Measurements from ENCODE around the gene WDR1. TPM values are rescaled to one million over a fixed set of nuclear protein-coding genes. Genes with fewer than 3 reads are reported as not detected.

The WDR1 gene
- total RNA-seq, 1 experiment from 2014 or later: 383 TPM

DNA sequence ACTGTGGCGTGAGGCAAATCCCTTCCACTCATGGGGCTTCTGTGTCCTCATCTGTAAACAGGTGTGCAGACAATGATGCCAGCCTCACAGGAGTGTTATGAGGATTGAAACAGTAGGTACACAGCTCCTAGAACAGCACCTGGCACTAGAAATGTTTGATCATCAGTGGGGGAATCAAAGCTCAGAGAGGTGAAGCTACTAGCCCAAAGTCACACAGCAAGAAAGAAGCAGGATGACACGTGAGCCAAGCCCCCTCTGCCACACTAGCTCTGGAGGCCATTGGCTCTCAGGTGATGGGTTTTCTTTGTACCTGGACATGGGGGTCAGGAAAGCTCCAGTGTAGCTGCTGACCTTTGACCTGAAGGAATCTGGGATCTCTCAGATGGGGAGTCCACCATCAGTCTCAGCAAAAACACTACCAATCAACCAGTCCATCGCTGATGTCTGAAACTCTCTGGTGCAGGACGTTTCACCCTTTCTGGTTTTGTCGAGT lies 81.9 kb downstream of the WDR1 start:
- in situ Hi-C loops (cut with HindIII; ENCODE audit: low sequenced_read_pairs): no loop called here
- DNase-seq (ENCODE audit: low spot score): no peak

DNA sequence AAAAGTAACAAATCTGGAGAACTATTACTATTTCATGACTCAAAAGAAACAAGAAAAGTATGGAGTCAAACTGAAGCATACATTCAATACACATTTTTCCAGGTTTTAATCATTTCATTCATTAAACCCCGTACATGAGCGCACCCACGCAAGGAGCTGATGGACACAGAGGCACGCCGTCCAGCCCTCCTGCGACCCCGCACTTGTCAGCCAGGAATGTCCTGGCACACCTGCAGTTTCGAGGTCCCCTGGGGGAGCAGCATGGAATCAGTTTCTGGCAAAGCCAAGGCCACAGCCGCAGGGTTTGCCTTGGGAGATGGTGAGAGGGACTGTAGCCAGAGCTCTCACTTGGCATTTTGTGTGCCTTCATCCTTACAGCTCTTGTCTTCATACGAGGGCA lies 82.5 kb downstream of the WDR1 start:
- in situ Hi-C loops (cut with HindIII; ENCODE audit: low sequenced_read_pairs): no loop called here
- no peak for DNase-seq (ENCODE audit: low spot score)

- in situ Hi-C loops (cut with HindIII; ENCODE audit: low sequenced_read_pairs): no loop called here
- DNase-seq (ENCODE audit: low spot score): no peak
Measured at GRCh38 chr4:10033191-10033881, 83.3 kb downstream of the WDR1 start.

- DNase-seq (ENCODE audit: low spot score): no peak
- in situ Hi-C loops (cut with HindIII; ENCODE audit: low sequenced_read_pairs): no loop called here
Measured at GRCh38 chr4:10032625-10033024, 84.0 kb downstream of the WDR1 start.

GRCh38 chr4:10031668-10032590 lies 84.7 kb downstream of the WDR1 start:
- in situ Hi-C loops (cut with HindIII; ENCODE audit: low sequenced_read_pairs): no loop called here

GRCh38 chr4:10030972-10031667 lies 85.5 kb downstream of the WDR1 start:
- DNase-seq (ENCODE audit: low spot score): no peak
- in situ Hi-C loops (cut with HindIII; ENCODE audit: low sequenced_read_pairs): no loop called here

More at GRCh38 chr4:10031668-10032590, 84.7 kb downstream of the WDR1 start:
- DNase-seq (ENCODE audit: low spot score): no peak

- in situ Hi-C loops (cut with HindIII; ENCODE audit: low sequenced_read_pairs): loop anchor here (10.0 kb wide), 1 partner anchor 95 kb away; no protein-coding TSS in a partner anchor
- DNase-seq (ENCODE audit: low spot score): no peak
Measured at GRCh38 chr4:10029403-10029802, 87.2 kb downstream of the WDR1 start.

DNA sequence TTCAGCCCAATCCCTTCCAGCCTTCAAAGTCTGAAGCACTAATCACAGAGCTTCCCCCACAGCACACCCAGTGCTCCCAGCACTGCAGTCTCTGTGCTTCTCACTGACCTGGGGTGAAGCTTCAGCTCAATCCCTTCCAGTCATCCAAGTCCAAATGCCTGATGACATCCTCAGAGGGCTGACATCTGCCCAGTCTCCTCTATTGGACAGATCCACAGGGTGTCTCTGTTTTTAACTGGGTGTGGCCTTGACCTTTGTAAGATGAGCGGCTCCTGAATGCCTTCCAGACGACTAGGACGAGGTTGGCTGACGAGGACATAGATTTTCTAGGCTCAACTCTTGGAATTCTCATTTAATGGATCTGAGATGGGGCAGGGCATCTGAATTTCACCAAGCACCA lies 87.7 kb downstream of the WDR1 start:
- DNase-seq (ENCODE audit: low spot score): no peak
- in situ Hi-C loops (cut with HindIII; ENCODE audit: low sequenced_read_pairs): loop anchor here (10.0 kb wide), 1 partner anchor 96 kb away; no protein-coding TSS in a partner anchor

DNA sequence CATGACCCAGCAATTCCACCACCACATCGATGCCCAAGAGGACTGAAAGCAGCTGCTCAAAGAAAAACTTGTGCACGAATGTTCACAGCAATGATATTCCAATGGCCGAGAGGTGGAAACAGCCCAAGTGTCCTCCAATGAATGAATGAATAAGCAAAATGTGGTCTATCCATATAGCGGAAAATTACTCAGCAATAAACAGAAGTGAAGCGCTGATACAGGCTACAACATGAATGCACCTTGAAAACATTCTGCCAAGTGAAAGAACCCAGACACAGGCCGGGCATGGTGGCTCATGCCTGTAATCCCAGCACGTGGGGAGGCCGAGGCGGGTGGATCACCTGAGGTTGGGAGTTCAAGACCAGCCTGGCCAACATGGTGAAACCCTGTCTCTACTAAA lies 90.1 kb downstream of the WDR1 start:
- no peak for DNase-seq (ENCODE audit: low spot score)
- in situ Hi-C loops (cut with HindIII; ENCODE audit: low sequenced_read_pairs): loop anchor here (10.0 kb wide), 1 partner anchor 98 kb away; no protein-coding TSS in a partner anchor

DNA sequence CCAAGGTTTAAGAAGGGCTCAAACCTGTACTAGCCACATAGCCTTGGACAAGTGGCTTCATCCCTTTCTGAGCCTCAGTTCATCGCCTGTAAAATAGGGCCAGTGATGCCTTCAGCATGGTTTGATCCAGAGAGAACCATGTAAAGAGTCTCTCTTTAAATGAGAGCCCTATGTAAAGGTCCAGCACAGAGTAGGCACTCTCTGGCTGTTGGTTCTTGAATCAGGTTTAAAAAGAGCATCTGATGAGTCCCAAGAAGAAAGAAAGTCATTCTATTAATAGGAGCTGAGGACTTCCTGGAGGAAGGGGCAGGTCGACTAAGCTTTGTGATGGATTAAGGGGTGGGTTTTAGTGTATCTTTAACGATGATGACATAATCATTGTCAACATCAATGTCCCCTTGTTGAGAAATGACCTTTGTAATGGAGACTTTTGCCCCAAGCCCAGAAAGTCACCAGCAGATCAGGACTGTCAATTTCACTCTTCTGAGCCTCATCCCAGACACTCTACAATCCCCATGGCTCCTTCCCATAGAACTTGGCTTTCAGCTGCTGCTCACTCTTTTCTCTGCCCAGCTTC lies 91.3 kb downstream of the WDR1 start:
- in situ Hi-C loops (cut with HindIII; ENCODE audit: low sequenced_read_pairs): loop anchor here (10.0 kb wide), 1 partner anchor 99 kb away; no protein-coding TSS in a partner anchor

More for the DNA sequence above, 91.3 kb downstream of the WDR1 start:
- no peak for DNase-seq (ENCODE audit: low spot score)

Other genes starting within 250 kb of the WDR1 start
- gene SLC2A9, start 95.3 kb downstream of the WDR1 start, total RNA-seq (2014; rRNA removed; shearing (Covaris generic)): not detected in 2 replicates